ENCODE data around the gene LPP.

LPP gene

GRCh38 chr3:188691004-188691403, 537.0 kb downstream of the LPP start:
- Histone ChIP-seq H3K9me3 (ENCODE audit: low read length) (no peaks in the 10 kb centered on the region), H3K9ac (ENCODE audit: low read length) (no peak overlapping the region), H2AFZ (ENCODE audit: low read length) (no peak overlapping the region), H3K4me3 (ENCODE audit: low read depth, low read length, poor library complexity, severe bottlenecking) (no peak overlapping the region), H3K4me1 (ENCODE audit: insufficient read depth, low read length, severe bottlenecking) (peaks cover 69% of the 10 kb centered on the region), H3K79me2 (ENCODE audit: insufficient read depth, low read length) (no peaks in the 10 kb centered on the region), H4K20me1 (ENCODE audit: insufficient read depth, low read length) (no peaks in the 10 kb centered on the region), H3F3A (ENCODE audit: insufficient read depth, low read length) (no peaks in the 10 kb centered on the region), H3K27me3 (ENCODE audit: insufficient read depth, low read length) (no peaks in the 10 kb centered on the region), H3K9me2 (ENCODE audit: low read depth, low read length) (no peaks in the 10 kb centered on the region), H3K4me2 (ENCODE audit: low read length) (no peak overlapping the region), H3K36me3 (ENCODE audit: insufficient read depth, low read length) (no peaks in the 10 kb centered on the region), H3K27ac (ENCODE audit: low read depth, low read length, poor library complexity, severe bottlenecking) (no peak overlapping the region)
- TF ChIP-seq CTCF (IDR thresholded peaks at IDR 0.05; ENCODE audit: low read length) (no peak), EZH2 (IDR thresholded peaks at IDR 0.05; ENCODE audit: borderline replicate concordance, low read length) (no peak)

GRCh38 chr3:188691665-188692064, 537.7 kb downstream of the LPP start:
- H3K9ac ChIP-seq (ENCODE audit: low read length): no peak overlapping the region
- H3K9me3 ChIP-seq (ENCODE audit: low read length): no peaks in the 10 kb centered on the region
- H3K27ac ChIP-seq (ENCODE audit: low read depth, low read length, poor library complexity, severe bottlenecking): peak overlapping the region; percentile 23
- H3K9me2 ChIP-seq (ENCODE audit: low read depth, low read length): no peaks in the 10 kb centered on the region
- H3K27me3 ChIP-seq (ENCODE audit: insufficient read depth, low read length): no peaks in the 10 kb centered on the region
- H3K4me2 ChIP-seq (ENCODE audit: low read length): no peak overlapping the region
- H3K4me3 ChIP-seq (ENCODE audit: low read depth, low read length, poor library complexity, severe bottlenecking): no peak overlapping the region
- H4K20me1 ChIP-seq (ENCODE audit: insufficient read depth, low read length): no peaks in the 10 kb centered on the region
- no peak overlapping the region for H2AFZ ChIP-seq (ENCODE audit: low read length)
- H3F3A ChIP-seq (ENCODE audit: insufficient read depth, low read length): no peaks in the 10 kb centered on the region
- H3K4me1 ChIP-seq (ENCODE audit: insufficient read depth, low read length, severe bottlenecking): peaks cover 69% of the 10 kb centered on the region
- H3K79me2 ChIP-seq (ENCODE audit: insufficient read depth, low read length): no peaks in the 10 kb centered on the region
- no peaks in the 10 kb centered on the region for H3K36me3 ChIP-seq (ENCODE audit: insufficient read depth, low read length)
- no peak for TF ChIP-seq EZH2 (IDR thresholded peaks at IDR 0.05; ENCODE audit: borderline replicate concordance, low read length)
- TF ChIP-seq CTCF (IDR thresholded peaks at IDR 0.05; ENCODE audit: low read length): no peak

GRCh38 chr3:188692700-188693099, 538.7 kb downstream of the LPP start:
- TF ChIP-seq EZH2 (IDR thresholded peaks at IDR 0.05; ENCODE audit: borderline replicate concordance, low read length) (no peak), CTCF (IDR thresholded peaks at IDR 0.05; ENCODE audit: low read length) (no peak)
- no peak overlapping the region; the same call in 1 of the 2 replicates for H3K4me2 ChIP-seq (ENCODE audit: low read length)

More at GRCh38 chr3:188692700-188693099, 538.7 kb downstream of the LPP start:
- H3K4me1 ChIP-seq (ENCODE audit: insufficient read depth, low read length, severe bottlenecking): peaks cover 69% of the 10 kb centered on the region
- no peaks in the 10 kb centered on the region for H3F3A ChIP-seq (ENCODE audit: insufficient read depth, low read length)
- no peaks in the 10 kb centered on the region for H4K20me1 ChIP-seq (ENCODE audit: insufficient read depth, low read length)
- no peaks in the 10 kb centered on the region for H3K9me2 ChIP-seq (ENCODE audit: low read depth, low read length)
- no peak overlapping the region for H2AFZ ChIP-seq (ENCODE audit: low read length)
- no peak overlapping the region for H3K4me3 ChIP-seq (ENCODE audit: low read depth, low read length, poor library complexity, severe bottlenecking)
- peak overlapping the region; percentile 58 for H3K27ac ChIP-seq (ENCODE audit: low read depth, low read length, poor library complexity, severe bottlenecking)
- no peaks in the 10 kb centered on the region for H3K9me3 ChIP-seq (ENCODE audit: low read length)
- no peaks in the 10 kb centered on the region for H3K79me2 ChIP-seq (ENCODE audit: insufficient read depth, low read length)
- H3K36me3 ChIP-seq (ENCODE audit: insufficient read depth, low read length): no peaks in the 10 kb centered on the region
- H3K9ac ChIP-seq (ENCODE audit: low read length): no peak overlapping the region; the same call in 1 of the 2 replicates
- H3K27me3 ChIP-seq (ENCODE audit: insufficient read depth, low read length): no peaks in the 10 kb centered on the region
